HEK293 (cell line): ENCODE results near the gene ARHGAP26.

Experiments used
- CTCF ChIA-PET: fragments of 350-600 bp; formaldehyde crosslinking; extraction: SDS; loops from one replicate; lab custom pipeline; 2021; ENCODE audit warnings: antibody characterized with exemption; lab: Yijun Ruan, JAX
- POLR2A ChIA-PET: fragments of 300-600 bp; formaldehyde crosslinking; extraction: SDS; loops from one replicate; lab custom pipeline; 2020; ENCODE audit warnings: antibody characterized with exemption, inconsistent platforms; lab: Yijun Ruan, JAX
- H3K27ac ChIP-seq: fragments of 200-500 bp; sonication (Bioruptor generic); 2 replicates; pipeline ENCODE4 v1.5.1; 2014; ENCODE audit warnings: low read depth, low read length, control low read depth, inconsistent platforms; ENCODE audit errors: extremely low read depth
- H3K36me3 ChIP-seq, 2 experiments: fragments of 200-500 bp in 1 of 2; sonication (Bioruptor generic) in 1 of 2; 1 replicate in 1 of 2; 2 replicates in 1 of 2; pipeline ENCODE4 v1.5.1; 2014 to 2017; ENCODE audit warnings: inconsistent platforms in 2 of 2, low read length in 2 of 2; ENCODE audit not compliant: control insufficient read depth in 2 of 2, insufficient read depth in 1 of 2
- H3K4me1 ChIP-seq: fragments of 200-500 bp; sonication (Bioruptor generic); 2 replicates; pipeline ENCODE4 v1.5.1; 2014; ENCODE audit warnings: mild to moderate bottlenecking, low read length, inconsistent platforms; ENCODE audit not compliant: control insufficient read depth, insufficient read depth
- H3K4me3 ChIP-seq: 2 replicates; pipeline ENCODE4 v1.5.1; 2011; ENCODE audit warnings: low read depth, mild to moderate bottlenecking, control low read depth, low read length, moderate library complexity
- H3K9me3 ChIP-seq: fragments of 200-500 bp; sonication (Bioruptor generic); 2 replicates; pipeline ENCODE4 v1.5.1; 2014; ENCODE audit warnings: low read depth, low read length, inconsistent platforms; ENCODE audit not compliant: control insufficient read depth, insufficient read depth
- HOXC10 ChIP-seq: sonication (generic); formaldehyde crosslinking; IDR thresholded peaks from 2 replicates; pipeline ENCODE4 v1.8.1; 2023; ENCODE audit warnings: mild to moderate bottlenecking, missing genetic modification reagents
- IKZF3 ChIP-seq: fragments of 450-650 bp; IDR thresholded peaks from 2 replicates; pipeline ENCODE4 v1.5.0; 2018; ENCODE audit warnings: missing biosample characterization, mild to moderate bottlenecking, missing genetic modification characterization, moderate library complexity
- PRDM1 ChIP-seq: fragments of 450-650 bp; formaldehyde crosslinking; IDR thresholded peaks from 2 replicates; pipeline ENCODE4; 2016; ENCODE audit warnings: missing biosample characterization, missing genetic modification characterization
- SALL2 ChIP-seq: fragments of 450-650 bp; formaldehyde crosslinking; IDR thresholded peaks from 2 replicates; pipeline ENCODE4 v1.5.0; 2017; ENCODE audit warnings: missing biosample characterization, mild to moderate bottlenecking, missing genetic modification characterization, borderline replicate concordance
- SETDB1 ChIP-seq: IDR thresholded peaks from one replicate; pipeline ENCODE4 v1.6.1; 2017; ENCODE audit warnings: mild to moderate bottlenecking, low read length, moderate library complexity, mixed read lengths; ENCODE audit not compliant: insufficient read length
- YY1 ChIP-seq: fragments of 450-650 bp; formaldehyde crosslinking; IDR thresholded peaks from 2 replicates; pipeline ENCODE4 v1.5.1; 2018; ENCODE audit warnings: missing biosample characterization, missing genetic modification characterization
- YY2 ChIP-seq: fragments of 450-650 bp; formaldehyde crosslinking; IDR thresholded peaks from 2 replicates; pipeline ENCODE4 v1.5.1; 2016; ENCODE audit warnings: missing biosample characterization, missing genetic modification characterization
- ZNF114 ChIP-seq: fragments of 450-650 bp; formaldehyde crosslinking; IDR thresholded peaks from 2 replicates; pipeline ENCODE4 v1.5.0; 2017; ENCODE audit warnings: missing biosample characterization, missing genetic modification characterization
- ZNF121 ChIP-seq: fragments of 450-650 bp; formaldehyde crosslinking; IDR thresholded peaks from 2 replicates; pipeline ENCODE4 v1.5.1; 2016; ENCODE audit warnings: missing biosample characterization, missing genetic modification characterization
- ZNF138 ChIP-seq: fragments of 450-650 bp; formaldehyde crosslinking; IDR thresholded peaks from 2 replicates; pipeline ENCODE4 v1.5.1; 2016; ENCODE audit warnings: missing biosample characterization, missing genetic modification characterization, borderline replicate concordance
- ZNF148 ChIP-seq: fragments of 450-650 bp; formaldehyde crosslinking; IDR thresholded peaks from 2 replicates; pipeline ENCODE4 v1.5.0; 2017; ENCODE audit warnings: missing biosample characterization, missing genetic modification characterization, borderline replicate concordance
- ZNF157 ChIP-seq: fragments of 450-650 bp; formaldehyde crosslinking; IDR thresholded peaks from 2 replicates; pipeline ENCODE4 v1.5.1; 2016; ENCODE audit warnings: missing biosample characterization, missing genetic modification characterization
- ZNF211 ChIP-seq: fragments of 450-650 bp; formaldehyde crosslinking; IDR thresholded peaks from 2 replicates; pipeline ENCODE4 v1.5.1; 2016; ENCODE audit warnings: low read depth, missing biosample characterization, missing genetic modification characterization
- ZNF221 ChIP-seq: fragments of 450-650 bp; formaldehyde crosslinking; IDR thresholded peaks from 2 replicates; pipeline ENCODE4 v1.5.1; 2017; ENCODE audit warnings: missing biosample characterization, missing genetic modification characterization, borderline replicate concordance
- ZNF24 ChIP-seq: fragments of 450-650 bp; formaldehyde crosslinking; IDR thresholded peaks from 2 replicates; pipeline ENCODE4 v1.5.1; 2016; ENCODE audit warnings: missing biosample characterization, missing genetic modification characterization
- ZNF623 ChIP-seq: fragments of 450-650 bp; formaldehyde crosslinking; IDR thresholded peaks from 2 replicates; pipeline ENCODE4 v1.5.1; 2016; ENCODE audit warnings: missing biosample characterization, missing genetic modification characterization
- ZNF792 ChIP-seq: fragments of 450-650 bp; formaldehyde crosslinking; IDR thresholded peaks from 2 replicates; pipeline ENCODE4 v1.5.1; 2016; ENCODE audit warnings: missing biosample characterization, missing genetic modification characterization
- TF ChIP-seq, protein P1 (sequence below): fragments of 450-650 bp; formaldehyde crosslinking; optimal IDR thresholded peaks from 2 replicates; pipeline ENCODE3; 2016; ENCODE audit warnings: missing biosample characterization, mild to moderate bottlenecking, missing genetic modification characterization
- TF ChIP-seq, protein P2 (sequence below): fragments of 450-650 bp; formaldehyde crosslinking; IDR thresholded peaks from 2 replicates; pipeline ENCODE4 v1.5.1; 2017; ENCODE audit warnings: missing biosample characterization, missing genetic modification characterization

Gene ARHGAP26

DNA sequence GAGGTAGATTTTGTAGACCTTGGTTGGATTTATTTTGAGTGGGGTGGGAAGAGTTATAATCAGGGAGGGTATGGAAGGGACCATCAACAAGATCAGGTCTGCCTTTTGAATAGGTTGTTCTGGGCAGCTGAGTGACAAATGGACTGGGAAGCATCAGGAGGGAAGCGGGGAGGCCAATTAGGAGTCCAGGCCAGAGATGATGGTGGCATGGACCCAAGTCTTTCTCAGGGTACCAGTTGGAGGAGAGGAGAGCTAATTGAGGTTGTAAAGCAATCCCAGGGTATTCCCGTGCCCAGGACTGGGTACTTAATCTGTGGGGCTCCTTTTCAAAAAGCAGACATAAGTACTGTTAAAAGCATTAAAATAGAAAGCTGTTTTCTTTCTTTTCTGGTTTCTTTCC lies 88.9 kb downstream of the ARHGAP26 start (continued):
- TF ChIP-seq ZNF148 (tag by site-specific recombination) (no peak), YY2 (no peak), IKZF3 (tag by site-specific recombination) (no peak), SETDB1 (no peak), ZNF138 (tag by site-specific recombination) (no peak), ZNF211 (no peak), ZNF121 (no peak), ZNF221 (tag by site-specific recombination) (no peak), ZNF24 (no peak)
- TF ChIP-seq, protein P1, sequence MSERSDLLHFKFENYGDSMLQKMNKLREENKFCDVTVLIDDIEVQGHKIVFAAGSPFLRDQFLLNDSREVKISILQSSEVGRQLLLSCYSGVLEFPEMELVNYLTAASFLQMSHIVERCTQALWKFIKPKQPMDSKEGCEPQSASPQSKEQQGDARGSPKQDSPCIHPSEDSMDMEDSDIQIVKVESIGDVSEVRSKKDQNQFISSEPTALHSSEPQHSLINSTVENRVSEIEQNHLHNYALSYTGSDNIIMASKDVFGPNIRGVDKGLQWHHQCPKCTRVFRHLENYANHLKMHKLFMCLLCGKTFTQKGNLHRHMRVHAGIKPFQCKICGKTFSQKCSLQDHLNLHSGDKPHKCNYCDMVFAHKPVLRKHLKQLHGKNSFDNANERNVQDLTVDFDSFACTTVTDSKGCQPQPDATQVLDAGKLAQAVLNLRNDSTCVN (tag by site-specific recombination), result no peak
- TF ChIP-seq, protein P2, sequence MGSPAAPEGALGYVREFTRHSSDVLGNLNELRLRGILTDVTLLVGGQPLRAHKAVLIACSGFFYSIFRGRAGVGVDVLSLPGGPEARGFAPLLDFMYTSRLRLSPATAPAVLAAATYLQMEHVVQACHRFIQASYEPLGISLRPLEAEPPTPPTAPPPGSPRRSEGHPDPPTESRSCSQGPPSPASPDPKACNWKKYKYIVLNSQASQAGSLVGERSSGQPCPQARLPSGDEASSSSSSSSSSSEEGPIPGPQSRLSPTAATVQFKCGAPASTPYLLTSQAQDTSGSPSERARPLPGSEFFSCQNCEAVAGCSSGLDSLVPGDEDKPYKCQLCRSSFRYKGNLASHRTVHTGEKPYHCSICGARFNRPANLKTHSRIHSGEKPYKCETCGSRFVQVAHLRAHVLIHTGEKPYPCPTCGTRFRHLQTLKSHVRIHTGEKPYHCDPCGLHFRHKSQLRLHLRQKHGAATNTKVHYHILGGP (tag by site-specific recombination), result no peak
- TF ChIP-seq, all 188 proteins: peak for 0

- CTCF ChIA-PET, result interaction anchor here (0.7 to 2.5 kb wide), 6 partner anchors 20 to 195 kb away, joined by 3 to 12 read pairs (median 4); no protein-coding TSS in a partner anchor
- TF ChIP-seq SALL2 (tag by site-specific recombination), result no peak
- no peak for TF ChIP-seq ZNF623
- no peak for TF ChIP-seq PRDM1
- Histone ChIP-seq H3K4me3 (no peak overlapping the region), H3K4me1 (no peaks in the 10 kb centered on the region), H3K36me3 (no peaks in the 10 kb centered on the region), H3K27ac (no peak overlapping the region), H3K9me3 (no peaks in the 10 kb centered on the region)
- POLR2A ChIA-PET, result no interaction called here
Observed at GRCh38 chr5:142860270-142860669, 90.1 kb downstream of the ARHGAP26 start.

DNA sequence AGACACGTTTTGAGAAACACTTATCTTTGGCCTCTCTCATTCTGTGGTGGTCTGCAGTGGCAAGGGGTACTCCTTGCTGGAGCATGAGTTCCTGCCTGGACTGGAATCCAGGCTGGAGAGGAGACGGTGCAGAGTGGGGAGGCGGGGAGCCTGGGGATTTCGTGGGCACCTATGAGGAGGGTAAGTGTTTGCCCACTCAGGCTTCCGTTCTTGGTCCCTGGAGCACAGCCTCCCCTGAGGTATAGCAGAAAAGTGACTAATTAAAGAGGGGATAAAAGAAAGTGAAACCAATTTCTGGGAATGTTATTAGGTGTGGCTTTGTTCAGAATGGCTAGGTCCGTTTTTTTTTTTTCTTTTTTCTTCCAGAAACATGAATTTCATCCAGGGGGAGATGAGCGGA lies 90.8 kb downstream of the ARHGAP26 start:
- ChIA-PET CTCF (interaction anchor here (0.7 to 2.5 kb wide), 5 partner anchors 19 to 196 kb away, joined by 3 to 12 read pairs (median 4); no protein-coding TSS in a partner anchor), POLR2A (no interaction called here)
- Histone ChIP-seq H3K4me1 (no peaks in the 10 kb centered on the region), H3K9me3 (no peaks in the 10 kb centered on the region)
- TF ChIP-seq ZNF114 (tag by site-specific recombination) (no peak), HOXC10 (CRISPR knock-in tag) (no peak), ZNF148 (tag by site-specific recombination) (no peak), ZNF157 (tag by site-specific recombination) (no peak), ZNF792 (tag by site-specific recombination) (no peak), YY1 (tag by site-specific recombination) (no peak)
- TF ChIP-seq, all 188 proteins: peak for 0
- H3K4me3 ChIP-seq, result no peak overlapping the region
- no peaks in the 10 kb centered on the region for H3K36me3 ChIP-seq
- no peak overlapping the region for H3K27ac ChIP-seq
